Measurements from ENCODE around the gene AXL. TPM values are rescaled to one million over a fixed set of nuclear protein-coding genes. Genes with fewer than 3 reads are reported as not detected.

AXL gene
- total and polyA plus RNA-seq, 12 donors, result 6.5 to 22.8 (median 9.8) TPM

GRCh38 chr19:41217741-41218140, 1.3 kb upstream of the AXL start:
- 70 to 76% methylated on average over 7 of the region's 7 CpGs for WGBS, 2 donors
- TF ChIP-seq CTCF (IDR thresholded peaks at IDR 0.05), result no peak
- no peak for DNase-seq
- ATAC-seq, result no peak
- intact Hi-C loops (cut with DNase I), result loop anchor here in 1 of 10 donors (5.0 kb wide), 1 partner anchor 35 kb away; no protein-coding TSS in a partner anchor
- Histone ChIP-seq H3K27me3 (peaks cover 0 to 31% (median 5%) of the 10 kb centered on the region in 7 donors), H3K9me3 (no peaks in the 10 kb centered on the region), H3K36me3 (peaks cover 0 to 16% (median 0%) of the 10 kb centered on the region in 9 donors), H3K27ac (peak overlapping the region in 6 of 10 donors; percentile 90 to 96 (median 94)), H3K4me3 (peak overlapping the region in 1 of 10 donors; percentile 68), H3K4me1 (peaks cover 0 to 14% (median 3%) of the 10 kb centered on the region in 9 donors)

DNA sequence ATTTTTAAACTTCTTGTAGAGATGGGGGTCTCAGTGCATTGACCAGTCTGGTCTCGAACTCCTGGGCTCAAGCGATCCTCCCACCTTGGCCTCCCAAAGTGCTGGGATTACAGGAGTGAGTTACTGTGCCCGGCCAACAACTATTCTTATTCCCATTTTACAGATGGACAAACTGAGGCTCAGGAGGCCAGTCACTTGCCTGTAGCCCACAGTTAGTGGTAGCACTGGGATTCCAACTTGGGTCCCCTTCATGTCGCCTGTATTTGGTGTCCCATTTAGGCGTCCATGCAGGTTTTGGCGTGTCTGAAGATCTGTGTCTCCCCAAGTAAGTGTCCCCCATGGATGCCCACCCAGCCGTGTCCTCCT, 791 bp upstream of the AXL start:
- Histone ChIP-seq H3K9me3 (no peaks in the 10 kb centered on the region), H3K4me1 (peaks cover 0 to 17% (median 3%) of the 10 kb centered on the region in 9 donors), H3K27me3 (peaks cover 0 to 31% (median 5%) of the 10 kb centered on the region in 7 donors), H3K36me3 (peaks cover 0 to 16% (median 0%) of the 10 kb centered on the region in 9 donors), H3K27ac (peak overlapping the region; percentile 1 to 96 (median 92)), H3K4me3 (peak overlapping the region in 6 of 10 donors; percentile 63 to 70 (median 68))
- ATAC-seq, result no peak
- no peak for TF ChIP-seq CTCF (IDR thresholded peaks at IDR 0.05)
- 68 to 75% methylated on average over 7 of the region's 7 CpGs for WGBS, 2 donors
- no peak for DNase-seq
- intact Hi-C loops (cut with DNase I), result loop anchor here in 1 of 10 donors (5.0 kb wide), 1 partner anchor 34 kb away; no protein-coding TSS in a partner anchor

DNA sequence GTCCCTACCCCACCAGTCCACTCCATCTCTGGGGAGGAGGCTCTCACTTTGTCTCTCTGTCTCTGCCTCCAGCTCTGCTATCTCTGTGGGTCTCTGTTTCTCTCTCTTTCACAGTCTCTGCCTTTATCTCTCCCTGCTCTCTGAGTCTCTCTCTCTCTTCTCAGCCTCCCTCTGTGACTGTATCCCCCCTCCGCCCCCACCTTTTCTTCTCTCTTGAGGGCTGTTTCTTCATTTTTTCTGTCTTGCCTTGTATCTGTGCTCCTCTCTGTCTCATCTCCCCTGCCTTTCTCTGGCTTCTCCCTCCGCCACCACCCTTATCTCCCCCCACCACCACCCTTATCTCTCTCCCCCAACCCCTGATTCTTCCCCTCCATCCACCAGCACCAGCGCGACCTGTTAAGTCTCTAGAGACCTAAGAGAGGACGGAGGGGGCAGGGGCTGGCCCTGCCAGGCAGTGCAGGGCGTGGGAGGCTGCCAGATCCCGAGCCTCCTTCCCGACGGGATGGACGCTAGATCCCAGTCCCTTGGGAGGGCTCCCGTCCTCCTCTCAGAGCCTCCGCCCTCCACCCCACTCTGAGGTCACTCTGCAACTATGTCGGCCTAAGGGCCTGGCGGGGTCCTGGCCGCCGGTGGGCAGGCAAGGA, 1.0 kb downstream of the AXL start:
- Histone ChIP-seq H3K4me1 (peaks cover 0 to 23% (median 3%) of the 10 kb centered on the region in 9 donors), H3K27me3 (peaks cover 0 to 35% (median 5%) of the 10 kb centered on the region in 7 donors), H3K27ac (peak overlapping the region; percentile 60 to 96 (median 93)), H3K9me3 (no peaks in the 10 kb centered on the region), H3K4me3 (peak overlapping the region; percentile 12 to 70 (median 65)), H3K36me3 (peaks cover 0 to 20% (median 0%) of the 10 kb centered on the region in 9 donors)
- peak; percentile 1 to 53 (median 35) for ATAC-seq
- WGBS, 2 donors, result 22 to 30% methylated on average over 16 of the region's 16 CpGs
- intact Hi-C loops (cut with DNase I), result loop anchor here in 1 of 10 donors (5.0 kb wide), 1 partner anchor 32 kb away; no protein-coding TSS in a partner anchor
- DNase-seq, result peak; percentile 59 to 67
- no peak for TF ChIP-seq CTCF (IDR thresholded peaks at IDR 0.05)

GRCh38 chr19:41220811-41221210, 1.8 kb downstream of the AXL start:
- DNase-seq (no peak), ATAC-seq (no peak)
- Histone ChIP-seq H3K36me3 (peaks cover 0 to 20% (median 0%) of the 10 kb centered on the region in 9 donors), H3K27me3 (peaks cover 0 to 41% (median 5%) of the 10 kb centered on the region in 7 donors), H3K4me1 (peaks cover 0 to 26% (median 3%) of the 10 kb centered on the region in 9 donors), H3K9me3 (no peaks in the 10 kb centered on the region), H3K27ac (peak overlapping the region; percentile 43 to 96 (median 93)), H3K4me3 (peak overlapping the region in 9 of 10 donors; percentile 56 to 70 (median 67))
- TF ChIP-seq CTCF (IDR thresholded peaks at IDR 0.05), result no peak
- intact Hi-C loops (cut with DNase I), result no loop called here
- WGBS, 2 donors, result 62 to 68% methylated on average over 9 of the region's 9 CpGs

Data from heart right ventricle (tissue), 16 donors.